NCI-H82 (cell line): ENCODE data around the gene R3HDML.
"Not testable (repeated sequence)": the region's sequence is repeated elsewhere in the genome, so short reads cannot be mapped to it uniquely, and the experiment has no call there.

Source experiments
- DNase-seq: peaks from one replicate; lab custom pipeline; 2025; lab: John Stamatoyannopoulos, UW

The R3HDML gene, protein sequence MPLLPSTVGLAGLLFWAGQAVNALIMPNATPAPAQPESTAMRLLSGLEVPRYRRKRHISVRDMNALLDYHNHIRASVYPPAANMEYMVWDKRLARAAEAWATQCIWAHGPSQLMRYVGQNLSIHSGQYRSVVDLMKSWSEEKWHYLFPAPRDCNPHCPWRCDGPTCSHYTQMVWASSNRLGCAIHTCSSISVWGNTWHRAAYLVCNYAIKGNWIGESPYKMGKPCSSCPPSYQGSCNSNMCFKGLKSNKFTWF

DNA sequence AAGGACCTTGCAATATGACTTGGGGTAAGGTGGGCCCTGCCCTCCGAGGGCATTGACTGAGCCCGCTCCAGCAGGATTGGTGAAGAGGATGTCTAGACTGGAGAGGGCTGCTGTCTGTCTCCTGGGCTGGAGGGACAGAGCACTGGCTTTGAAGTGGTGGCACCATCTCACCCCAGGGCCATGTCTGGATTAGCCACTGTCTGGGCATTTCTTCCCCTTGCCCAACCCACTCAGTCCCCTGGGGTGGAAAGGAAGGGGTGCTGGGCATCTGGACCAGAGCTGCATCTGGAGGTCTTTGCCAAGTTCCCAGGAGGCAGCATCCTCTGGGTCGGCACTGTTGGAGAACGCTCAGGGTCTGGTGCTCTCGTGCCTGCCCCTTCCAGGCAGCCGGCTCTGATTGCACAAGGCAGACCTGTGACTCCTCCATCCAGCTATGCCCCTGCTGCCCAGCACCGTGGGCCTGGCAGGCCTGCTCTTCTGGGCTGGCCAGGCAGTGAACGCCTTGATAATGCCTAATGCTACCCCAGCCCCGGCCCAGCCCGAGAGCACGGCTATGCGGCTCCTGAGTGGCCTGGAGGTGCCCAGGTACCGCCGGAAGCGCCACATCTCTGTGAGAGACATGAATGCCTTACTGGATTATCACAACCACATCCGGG lies at the start of gene R3HDML:
R3HDML (plus strand) TSS at position 319 of the 656 bp plus-strand sequence; CDS start at position 434, 115 bp downstream.
- DNase-seq = no peak

DNA sequence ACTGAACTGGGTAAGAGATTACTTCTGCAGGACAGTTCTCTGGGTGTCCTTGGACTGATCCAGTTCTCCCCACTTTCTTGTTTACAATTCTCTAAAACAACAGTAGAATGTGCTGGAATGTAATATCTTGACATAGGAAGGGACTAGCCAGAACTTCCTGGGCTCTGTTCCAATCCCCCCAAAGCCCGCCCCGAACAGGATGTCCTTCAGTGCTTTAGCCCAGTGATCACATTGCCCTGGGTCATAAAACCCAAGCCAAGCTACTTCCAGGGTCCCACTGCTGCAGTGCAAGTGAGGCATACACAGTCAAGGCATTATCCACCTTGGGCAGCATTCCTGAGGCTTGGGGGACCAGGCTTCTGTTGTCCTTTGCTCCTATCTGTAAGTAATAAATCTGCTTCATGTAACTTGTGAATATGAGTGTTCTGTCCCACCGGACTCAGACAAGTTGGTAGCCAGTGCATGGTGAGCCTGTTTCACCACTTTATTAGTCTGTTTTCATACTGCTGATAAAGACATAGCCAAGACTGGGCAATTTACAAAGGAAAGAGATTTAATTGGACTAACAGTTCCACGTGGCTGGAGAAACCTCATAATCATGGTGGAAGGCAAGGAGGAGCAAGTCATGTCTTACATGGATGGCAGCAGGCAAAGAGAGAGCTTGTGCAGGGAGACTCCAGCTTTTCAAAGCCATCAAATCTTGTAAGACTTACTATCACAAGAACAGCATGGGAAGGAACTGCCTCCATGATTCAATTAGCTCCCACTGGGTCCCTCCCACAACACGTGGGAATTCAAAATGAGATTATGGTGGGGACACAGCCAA lies 49.4 kb upstream of the R3HDML start:
- no peak for DNase-seq

DNA sequence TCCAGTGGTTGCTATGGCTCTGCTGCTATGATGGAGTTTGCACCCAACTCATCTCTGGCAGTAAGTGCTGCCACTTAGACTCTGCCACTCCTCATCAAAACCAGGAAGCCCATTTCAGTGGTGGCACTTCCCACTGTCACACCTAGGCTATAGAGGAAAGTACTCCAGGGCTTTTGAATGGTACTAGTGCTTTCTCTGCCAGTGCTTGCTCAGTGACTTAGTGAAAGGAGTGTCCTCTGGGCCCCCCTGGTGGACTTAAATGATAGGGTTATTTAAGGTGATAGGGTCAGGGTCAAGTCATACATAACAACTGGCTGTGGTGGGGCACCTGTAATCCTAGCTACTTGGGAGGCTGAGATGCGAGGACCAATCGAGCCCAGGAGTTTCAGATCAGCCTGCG lies 48.6 kb upstream of the R3HDML start:
- no peak for DNase-seq

DNA sequence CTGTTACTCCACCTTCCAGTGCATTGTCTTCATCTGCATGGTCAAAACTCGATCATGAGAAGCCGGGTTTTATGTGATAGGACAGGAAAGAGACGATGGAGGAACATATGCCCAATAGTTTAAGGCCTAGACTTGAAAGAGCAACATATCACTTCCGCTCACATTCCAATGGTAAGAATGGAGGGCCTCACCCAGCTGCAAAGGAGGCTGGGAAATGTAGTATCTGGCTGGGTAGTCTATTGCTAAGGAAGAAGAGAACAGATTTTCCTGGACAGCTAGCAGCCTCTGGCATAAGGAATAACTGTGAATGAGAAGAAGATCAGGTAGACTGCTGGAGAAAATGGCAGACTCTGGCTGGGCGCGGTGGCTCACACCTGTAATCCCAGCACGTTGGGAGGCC lies 45.1 kb upstream of the R3HDML start:
- no peak for DNase-seq

DNA sequence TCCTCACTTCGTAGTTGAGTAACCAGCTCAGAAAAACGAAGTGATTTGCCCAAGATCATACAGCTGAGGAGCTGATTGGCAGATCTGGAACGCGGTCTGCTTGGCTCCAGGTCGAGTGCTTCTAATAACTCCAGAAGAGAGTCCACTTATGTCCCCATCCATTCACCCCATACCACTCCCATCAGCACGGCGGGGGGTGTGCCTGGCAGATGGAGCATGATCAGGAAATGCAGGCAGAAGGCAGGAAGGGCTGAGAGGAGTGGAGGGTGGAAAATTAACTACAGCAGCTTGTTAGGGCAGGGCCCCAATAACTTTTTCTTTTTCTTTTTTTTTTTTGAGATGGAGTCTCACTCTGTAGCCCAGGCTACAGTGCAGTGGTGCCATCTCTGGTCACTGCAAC lies 40.8 kb upstream of the R3HDML start:
- no peak for DNase-seq

DNA sequence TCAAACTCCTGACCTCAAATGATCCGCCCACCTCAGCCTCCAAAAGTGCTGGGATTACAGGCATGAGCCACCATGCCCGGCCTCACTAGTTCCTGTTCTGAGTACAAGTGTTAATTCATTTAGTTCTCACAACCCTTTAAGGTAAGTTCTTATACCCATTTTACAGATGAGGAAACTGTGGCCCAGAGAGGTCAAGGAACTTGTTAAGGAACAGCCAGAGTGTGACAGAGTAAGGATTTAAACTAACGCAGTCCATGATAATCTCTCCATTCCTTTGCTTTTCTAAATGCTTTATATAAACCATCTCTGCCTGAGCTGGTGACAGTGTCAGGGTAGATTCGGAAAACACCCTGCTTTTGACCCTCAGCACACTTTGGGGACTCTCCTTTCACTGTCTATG lies 39.1 kb upstream of the R3HDML start:
- no peak for DNase-seq

DNA sequence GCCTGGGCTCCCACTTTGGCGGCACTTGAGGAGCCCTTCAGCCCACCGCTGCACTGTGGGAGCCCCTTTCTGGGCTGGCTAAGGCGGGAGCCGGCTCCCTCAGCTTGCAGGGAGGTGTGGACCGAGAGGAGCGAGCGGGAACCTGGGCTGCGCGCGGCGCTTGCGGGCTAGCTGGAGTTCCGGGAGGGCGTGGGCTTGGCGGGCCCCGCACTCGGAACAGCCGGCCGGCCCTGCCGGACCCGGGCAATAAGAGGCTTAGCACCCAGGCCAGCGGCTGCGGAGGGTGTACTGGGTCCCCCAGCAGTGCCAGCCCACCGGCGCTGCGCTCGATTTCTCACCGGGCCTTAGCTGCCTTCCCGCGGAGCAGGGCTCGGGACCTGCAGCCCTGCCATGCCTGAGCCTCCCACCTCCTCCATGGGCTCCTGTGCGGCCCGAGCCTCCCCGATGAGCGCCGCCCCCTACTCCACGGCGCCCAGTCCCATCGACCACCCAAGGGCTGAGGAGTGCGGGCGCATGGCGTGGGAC lies 37.8 kb upstream of the R3HDML start:
- DNase-seq = not testable (repeated sequence)

DNA sequence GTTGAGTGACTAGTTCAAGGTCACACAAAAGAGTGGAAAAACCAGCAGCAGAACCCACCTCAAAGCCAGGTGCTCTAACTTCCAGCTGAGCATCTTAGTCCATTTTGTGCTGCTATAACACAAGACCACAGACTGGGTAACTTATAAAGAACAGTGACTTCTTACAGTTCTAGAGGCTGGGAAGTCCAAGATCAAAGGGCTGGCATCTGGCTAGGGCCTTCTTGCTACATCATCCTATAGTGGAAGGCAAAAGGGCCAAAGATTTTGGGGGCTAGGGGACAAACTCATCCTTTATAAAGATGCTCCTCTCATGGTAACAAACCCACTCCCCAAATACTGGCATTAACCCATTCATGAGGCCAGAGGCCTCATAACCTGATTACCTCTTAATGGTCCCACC lies 35.6 kb upstream of the R3HDML start:
- DNase-seq = no peak

DNA sequence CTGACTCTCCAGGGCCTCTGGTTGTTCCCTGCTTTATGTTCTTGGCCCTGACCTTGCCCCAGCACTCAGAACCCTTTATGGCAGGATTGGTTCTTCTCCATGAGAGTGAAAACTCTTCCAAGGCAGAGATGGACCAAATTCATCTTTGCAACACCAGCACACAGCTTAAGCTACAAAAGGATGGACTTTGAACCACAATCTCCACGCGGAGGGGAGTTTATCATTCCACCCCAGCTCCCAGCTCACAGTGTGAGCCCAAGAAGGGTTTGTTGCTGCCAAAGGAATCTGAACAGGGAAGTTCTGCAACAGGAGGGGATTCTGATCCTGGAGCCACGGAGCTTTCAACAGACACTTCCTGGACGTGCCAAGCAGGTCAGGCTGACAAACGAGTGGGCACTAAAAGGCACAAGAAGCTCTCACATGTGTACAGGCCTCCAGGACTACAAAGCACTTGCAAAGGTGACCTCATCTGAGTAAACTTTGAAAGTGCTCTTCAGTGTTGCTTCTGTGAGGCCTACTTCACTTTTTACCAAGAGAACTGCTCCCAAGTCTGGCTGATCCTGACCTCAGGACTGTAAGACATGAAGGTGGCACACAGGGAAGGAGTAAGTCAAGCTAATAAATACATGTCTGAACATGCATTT lies 34.7 kb upstream of the R3HDML start:
- DNase-seq = no peak

DNA sequence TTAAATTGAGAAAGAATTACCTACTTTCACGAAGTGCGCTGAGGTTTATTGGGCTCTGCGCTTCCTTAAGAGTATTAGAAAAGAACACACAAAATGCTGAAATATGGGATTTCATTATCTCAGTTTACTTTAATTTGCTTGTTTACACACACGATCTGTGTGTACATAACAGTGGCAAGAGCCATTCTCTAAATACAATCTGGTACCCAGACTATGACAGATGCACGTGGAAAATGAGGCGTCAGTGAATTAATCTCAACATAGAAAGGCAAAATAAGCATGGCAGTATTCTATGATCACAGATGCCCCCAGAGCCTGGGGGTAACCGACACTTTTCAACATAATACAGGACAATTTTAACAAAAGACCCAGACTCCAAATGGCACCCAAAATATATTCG lies 34.1 kb upstream of the R3HDML start:
- no peak for DNase-seq

DNA sequence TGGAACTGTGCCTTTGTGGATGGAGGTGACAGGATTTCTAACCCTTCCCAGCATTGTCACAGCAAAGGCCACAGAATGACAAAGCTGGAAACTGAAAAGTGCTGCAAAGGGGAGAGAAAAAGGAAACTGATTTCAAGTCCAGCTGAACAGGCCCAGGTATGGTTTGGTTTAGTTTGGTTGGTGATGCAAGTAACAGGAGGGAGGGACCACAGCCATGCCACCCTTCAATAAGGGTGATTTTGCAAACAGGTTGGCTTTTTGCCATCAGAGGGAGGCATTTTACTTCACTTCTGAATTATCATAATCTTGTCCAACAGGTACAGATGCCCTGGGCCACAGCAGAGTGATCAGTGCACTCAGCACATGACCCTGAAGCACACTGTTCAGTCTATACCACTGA lies 32.5 kb upstream of the R3HDML start:
- DNase-seq = no peak

DNA sequence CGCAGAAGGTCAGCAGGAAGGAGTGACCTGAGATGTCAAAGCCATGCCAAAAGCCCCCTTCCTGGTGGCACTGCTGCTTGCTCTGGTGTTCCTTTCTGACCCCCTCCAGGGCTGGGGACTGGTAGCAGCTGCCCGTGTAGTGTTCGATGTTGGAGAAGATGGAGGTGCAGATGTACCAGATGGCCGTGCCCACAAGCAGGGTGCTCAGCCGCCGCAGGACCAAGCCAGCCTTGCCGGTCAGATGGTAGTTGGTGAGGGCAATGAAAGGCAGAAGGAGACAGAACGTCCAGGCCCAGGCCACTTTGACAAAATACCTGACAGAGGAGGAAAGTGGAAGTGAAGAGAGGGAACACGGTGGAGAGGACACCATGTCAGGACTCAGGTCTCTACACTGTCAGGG lies 29.9 kb upstream of the R3HDML start:
- no peak for DNase-seq

DNA sequence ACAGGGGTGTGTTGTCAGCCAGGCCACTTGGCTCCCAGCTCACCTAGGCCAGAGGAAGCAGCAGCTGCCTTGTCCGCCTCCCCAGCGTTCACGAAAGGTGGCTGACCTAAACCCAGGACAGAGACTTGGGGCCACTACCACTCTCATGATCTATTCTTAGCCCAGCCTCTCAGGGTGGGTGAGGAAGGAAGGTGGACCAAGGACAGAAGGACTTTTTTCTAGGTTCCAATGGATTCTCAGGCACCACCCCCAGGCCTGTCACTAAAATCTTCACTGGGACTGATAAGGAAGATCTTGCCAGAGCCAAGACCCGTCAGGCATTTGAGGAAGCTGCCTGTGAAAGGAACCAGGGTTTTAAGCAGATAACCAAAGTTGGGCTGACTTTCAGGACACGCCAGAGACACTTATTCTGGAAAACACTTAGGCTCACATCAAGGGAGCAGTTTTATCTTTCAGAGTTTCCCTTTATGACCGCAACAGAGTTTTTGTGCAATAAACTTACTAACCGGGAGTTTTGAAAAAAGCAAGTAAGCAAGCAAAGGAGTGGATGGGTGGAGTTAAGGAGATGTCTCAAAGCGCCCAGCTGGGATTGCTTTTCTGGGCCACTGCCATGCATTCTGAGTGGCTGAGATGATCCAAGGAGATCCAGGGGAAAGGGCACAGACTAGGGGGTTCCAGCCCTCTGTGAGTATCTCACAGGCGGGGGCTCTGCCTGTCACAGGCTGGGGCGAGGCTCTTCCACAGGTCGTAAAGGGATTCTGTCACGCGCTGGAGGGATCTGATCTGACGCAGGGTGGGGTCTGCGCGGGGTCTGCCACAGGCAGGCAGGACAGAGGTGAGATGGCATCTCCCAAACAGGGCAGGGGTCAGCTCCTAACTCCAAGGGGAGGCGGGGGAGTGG lies 26.8 kb upstream of the R3HDML start:
- DNase-seq = peak; percentile 46

DNA sequence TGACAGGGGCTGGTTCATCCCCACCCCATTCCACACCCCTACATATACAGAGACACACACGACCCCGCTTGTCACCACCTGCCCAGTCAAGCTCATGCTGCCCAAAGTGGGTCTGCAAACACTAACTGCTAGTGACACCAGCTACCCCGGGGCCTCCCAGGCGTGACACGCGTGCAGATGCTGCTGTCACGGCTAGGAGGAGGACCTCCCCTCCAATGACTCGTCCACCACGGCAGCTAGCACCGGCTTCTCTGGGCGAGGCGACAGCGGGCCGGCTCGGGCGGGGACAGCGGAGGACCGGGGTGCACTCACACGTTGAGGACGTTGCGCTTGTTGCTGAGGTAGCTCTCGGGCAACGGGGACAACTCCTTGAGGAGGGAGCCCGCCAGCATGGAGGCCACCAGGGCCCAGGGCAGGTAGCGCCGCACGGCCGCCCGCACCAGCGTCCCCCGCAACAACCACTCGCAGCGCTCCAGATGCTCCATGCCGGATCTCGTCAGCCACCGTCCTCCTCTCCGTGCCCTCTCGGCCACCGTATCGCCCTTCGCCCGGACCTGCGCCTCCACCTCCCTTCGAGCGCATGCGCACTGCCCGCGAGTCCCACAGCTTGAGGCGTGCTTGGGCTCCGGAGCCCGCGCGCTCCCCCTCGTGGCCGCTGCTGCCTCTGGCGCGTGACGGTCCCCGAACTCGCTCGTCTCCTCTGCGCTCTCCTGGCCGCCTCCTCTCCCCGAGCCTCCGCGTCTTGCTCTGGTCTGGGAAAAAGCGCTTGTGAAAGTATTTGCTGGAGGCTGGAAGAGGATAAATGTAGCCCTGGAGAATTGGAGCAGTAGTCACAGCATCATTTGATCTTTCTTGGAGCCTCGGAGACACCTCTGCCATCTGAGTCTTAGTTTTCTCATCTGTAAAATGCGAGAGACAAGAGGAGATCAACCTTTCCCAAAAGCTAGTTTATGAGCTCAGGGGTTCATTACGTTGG lies 25.9 kb upstream of the R3HDML start, which contains the start of gene FITM2:
FITM2 (minus strand) TSS at position 539 of the 976 bp plus-strand sequence; CDS start at position 485, 54 bp downstream.
- peak; percentile 97 for DNase-seq

DNA sequence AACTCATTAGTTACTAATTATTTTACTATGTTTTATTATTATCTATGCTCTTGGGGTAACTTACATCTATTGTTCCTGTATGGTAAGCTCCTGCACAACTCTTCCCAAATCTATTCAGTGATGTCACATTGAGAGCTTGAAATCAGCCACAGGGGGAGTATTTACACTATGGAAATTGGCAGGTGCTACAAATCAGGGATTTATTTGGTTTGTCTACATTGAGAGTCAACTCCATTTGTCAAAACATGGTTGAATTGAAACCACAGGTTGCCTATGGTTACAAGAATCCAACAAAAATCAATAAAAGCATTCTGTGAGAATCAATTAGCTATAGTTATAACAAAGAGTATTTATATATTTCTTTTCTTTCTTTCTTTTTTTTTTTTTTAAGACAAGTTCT lies 22.0 kb upstream of the R3HDML start:
- DNase-seq = no peak

DNA sequence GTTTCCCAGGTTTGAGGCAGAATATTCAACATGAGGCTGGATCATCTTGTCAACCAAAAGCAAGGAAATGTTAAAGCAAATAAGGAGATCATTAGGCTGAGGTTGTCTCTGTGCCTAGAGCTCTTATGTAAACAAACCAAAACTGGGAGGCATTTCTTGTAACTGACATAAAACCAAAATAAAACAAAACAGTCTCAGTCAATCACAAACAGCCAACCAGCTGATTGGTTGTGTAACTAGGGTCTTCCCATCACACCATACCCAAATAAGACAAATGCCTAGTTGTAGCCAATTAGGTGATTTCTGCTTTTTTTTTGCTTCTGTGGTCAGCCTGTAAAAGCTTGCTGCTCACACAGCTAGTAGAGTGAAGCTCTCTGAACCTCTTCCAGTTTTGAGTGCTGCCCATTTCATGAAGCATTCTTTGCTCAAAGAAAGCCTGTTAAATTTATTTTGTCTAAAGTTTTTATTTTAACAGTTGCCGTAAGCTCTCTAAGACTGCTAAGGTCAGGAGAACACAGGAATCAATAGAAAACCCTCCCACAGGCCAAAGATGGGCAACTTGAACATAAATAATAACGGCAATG lies 16.9 kb upstream of the R3HDML start:
- no peak for DNase-seq

DNA sequence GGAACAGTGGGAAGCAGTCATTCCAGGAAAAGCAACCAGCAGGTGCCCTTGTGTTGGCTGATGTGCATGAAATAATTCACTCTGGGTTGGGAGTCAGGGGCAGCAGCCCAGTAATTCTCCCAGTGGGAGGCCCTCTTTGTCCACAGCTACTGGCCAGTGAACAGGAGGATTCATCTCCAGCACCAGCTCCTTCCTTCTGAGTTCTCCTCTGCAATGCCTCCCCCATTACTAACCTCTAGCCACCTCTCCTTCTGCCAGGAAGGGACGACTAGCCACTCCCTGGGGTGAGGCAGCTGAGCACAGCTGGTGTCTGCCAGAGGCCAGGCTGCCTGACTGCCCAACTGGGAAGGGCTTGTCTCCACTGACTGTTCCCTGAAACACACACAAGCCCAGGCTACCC lies 12.5 kb upstream of the R3HDML start:
- DNase-seq = no peak

DNA sequence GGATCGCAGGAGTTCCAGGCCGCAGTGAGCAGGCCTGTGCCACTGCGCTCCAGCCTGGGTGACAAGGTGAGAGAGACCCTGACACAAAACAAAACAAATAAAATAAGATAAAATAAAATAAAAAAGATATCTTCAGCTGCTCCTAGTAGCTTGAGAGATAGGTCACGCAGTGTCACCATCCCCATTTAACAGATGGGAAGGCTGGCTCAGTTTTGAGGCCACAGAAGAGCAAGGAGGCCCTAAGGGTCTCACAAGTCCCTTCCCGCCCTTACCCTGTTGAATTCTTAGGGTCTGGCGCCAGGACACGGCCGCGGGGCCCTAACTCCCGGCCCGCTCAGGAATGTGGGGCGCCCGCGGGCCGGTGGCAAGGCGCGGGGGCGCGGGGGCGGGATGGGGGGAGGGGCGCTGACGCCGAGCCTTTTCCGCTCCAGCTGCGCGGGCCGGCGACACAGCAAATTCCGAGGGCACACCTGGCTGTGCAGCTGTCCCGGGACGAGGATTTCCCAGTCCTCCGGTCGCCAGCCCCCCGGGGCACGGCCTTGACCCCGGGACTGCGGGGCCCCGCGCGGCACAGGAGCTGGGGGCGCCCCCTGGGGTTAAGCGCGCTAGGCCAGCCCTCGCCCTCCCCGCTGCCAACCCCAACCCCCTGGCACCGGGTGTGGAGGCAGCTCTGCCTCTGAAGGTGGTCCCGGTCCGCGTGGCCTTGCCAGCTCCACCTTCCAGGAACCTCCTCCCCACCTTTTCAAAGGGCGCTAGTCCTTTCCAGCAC lies 10.3 kb upstream of the R3HDML start:
- no peak for DNase-seq

DNA sequence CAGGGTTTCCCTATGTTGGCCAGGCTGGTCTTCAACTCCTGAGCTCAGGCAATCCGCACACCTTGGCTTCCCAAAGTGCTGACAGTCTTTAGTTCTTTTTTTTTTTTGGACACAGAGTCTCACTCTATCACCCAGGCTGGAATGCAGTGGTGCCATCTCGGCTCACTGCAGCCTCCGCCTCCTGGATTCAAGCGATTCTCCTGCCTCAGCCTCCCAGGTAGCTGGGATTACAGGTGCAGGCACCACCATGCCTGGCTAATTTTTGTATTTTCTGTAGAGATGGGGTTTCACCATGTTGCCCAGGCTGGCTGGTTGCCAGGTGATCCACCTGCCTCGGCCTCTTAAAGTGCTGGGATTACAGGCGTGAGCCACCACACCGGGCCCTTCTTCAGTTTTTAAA lies 9.1 kb upstream of the R3HDML start:
- DNase-seq = not testable (repeated sequence)
